Amygdala (tissue), 56 donors: ENCODE data around the gene ZNF839.
"Not testable (repeated sequence)": the region's sequence is repeated elsewhere in the genome, so short reads cannot be mapped to it uniquely, and the experiment has no call there.

Experiments
- DNase-seq, 56 donors: peaks; one replicate each; lab custom pipeline; 2025; lab: John Stamatoyannopoulos, UW

ZNF839 gene

GRCh38 chr14:102319351-102320032, at the start of gene ZNF839:
ZNF839 (plus strand) TSS chr14:102319746; CDS start chr14:102319766, 20 bp downstream.
- DNase-seq: peak; percentile 17 to 92 (median 82)

GRCh38 chr14:102272392-102272791, 47.2 kb upstream of the ZNF839 start:
- DNase-seq: no peak

GRCh38 chr14:102275866-102276265, 43.7 kb upstream of the ZNF839 start:
- no peak for DNase-seq

- no peak for DNase-seq
Measured at GRCh38 chr14:102277874-102278630, 41.5 kb upstream of the ZNF839 start.

GRCh38 chr14:102278631-102278935, 41.0 kb upstream of the ZNF839 start:
- no peak for DNase-seq

- DNase-seq: no peak
Measured at GRCh38 chr14:102279282-102279681, 40.3 kb upstream of the ZNF839 start.

GRCh38 chr14:102279688-102280348, 39.7 kb upstream of the ZNF839 start:
- DNase-seq: no peak

- DNase-seq: no peak
Measured at GRCh38 chr14:102280376-102280962, 39.1 kb upstream of the ZNF839 start.

GRCh38 chr14:102282751-102283465, 36.6 kb upstream of the ZNF839 start:
- DNase-seq: no peak

GRCh38 chr14:102283631-102284129, 35.9 kb upstream of the ZNF839 start:
- DNase-seq: no peak

GRCh38 chr14:102285106-102285505, 34.4 kb upstream of the ZNF839 start:
- no peak for DNase-seq

- DNase-seq: no peak
Measured at GRCh38 chr14:102288139-102288538, 31.4 kb upstream of the ZNF839 start.

GRCh38 chr14:102292441-102292840, 27.1 kb upstream of the ZNF839 start:
- no peak for DNase-seq

- no peak for DNase-seq
Measured at GRCh38 chr14:102293781-102294180, 25.8 kb upstream of the ZNF839 start.

GRCh38 chr14:102295270-102295669, 24.3 kb upstream of the ZNF839 start:
- DNase-seq: no peak

GRCh38 chr14:102297436-102298170, 21.9 kb upstream of the ZNF839 start:
- no peak for DNase-seq

- not testable (repeated sequence) for DNase-seq
Measured at GRCh38 chr14:102298303-102299070, 21.1 kb upstream of the ZNF839 start.

- DNase-seq: no peak
Measured at GRCh38 chr14:102303664-102304063, 15.9 kb upstream of the ZNF839 start.
